Activated T-cell treated with anti-CD3 and anti-CD28 coated beads, Interleukin-2, amount 50 U/mL, for 4 hours (primary cell): Measurements from ENCODE around the gene CEND1. TPM values are rescaled to one million over a fixed set of nuclear protein-coding genes. Genes with fewer than 3 reads are reported as not detected.

Experiments used
- ATAC-seq, 2 donors: fragments of 200-7000 bp; cut with Tn5 transposase; one replicate each; pipeline ENCODE4 v1.10.0; 2021
- DNase-seq: peaks from one replicate; pipeline ENCODE4 v3.0.0-alpha.2; 2020
- H3K27me3 Mint-ChIP-seq: one replicate; pipeline ENCODE4 v1.8.0; 2021; ENCODE audit warnings: low read depth, mixed read lengths
- H3K36me3 Mint-ChIP-seq: one replicate; pipeline ENCODE4 v1.8.0; 2022; ENCODE audit warnings: mixed read lengths; ENCODE audit not compliant: insufficient read depth
- H3K4me1 Mint-ChIP-seq: one replicate; pipeline ENCODE4 v1.8.0; 2021; ENCODE audit warnings: low read depth, mixed read lengths
- H3K4me3 Mint-ChIP-seq: one replicate; pipeline ENCODE4 v1.8.0; 2021; ENCODE audit warnings: mild to moderate bottlenecking, moderate library complexity, mixed read lengths
- H3K9me3 Mint-ChIP-seq: one replicate; pipeline ENCODE4 v1.8.0; 2021; ENCODE audit warnings: mixed read lengths
- total RNA-seq, 3 donors: library from RNA; stranded (reverse); gene quantifications; one replicate each; pipeline ENCODE4 v1.2.1, GENCODE V29; 2021

CEND1 gene
- total RNA-seq, 3 donors from 2014 or later: 1.6 to 1.8 (median 1.7) TPM

- DNase-seq (no peak), ATAC-seq (no peak)
- Mint-ChIP-seq H3K4me3 (no peak overlapping the region), H3K4me1 (peaks cover 15% of the 10 kb centered on the region), H3K27me3 (peaks cover 18% of the 10 kb centered on the region), H3K9me3 (no peaks in the 10 kb centered on the region), H3K36me3 (peaks cover 9% of the 10 kb centered on the region)
These were observed 33.8 kb upstream of the CEND1 start for GRCh38 chr11:823441-824291.

GRCh38 chr11:821512-822371 is 31.9 kb upstream of the CEND1 start:
- Mint-ChIP-seq H3K4me3 (peak overlapping the region; percentile 84), H3K9me3 (no peaks in the 10 kb centered on the region), H3K36me3 (peaks cover 9% of the 10 kb centered on the region), H3K27me3 (peaks cover 6% of the 10 kb centered on the region), H3K4me1 (peaks cover 13% of the 10 kb centered on the region)
- no peak for DNase-seq
- ATAC-seq: no peak

GRCh38 chr11:820655-821511 is 31.0 kb upstream of the CEND1 start:
- ATAC-seq (no peak), DNase-seq (no peak)
- Mint-ChIP-seq H3K9me3 (no peaks in the 10 kb centered on the region), H3K36me3 (peaks cover 9% of the 10 kb centered on the region), H3K4me1 (peaks cover 9% of the 10 kb centered on the region), H3K4me3 (peak overlapping the region; percentile 84), H3K27me3 (peaks cover 4% of the 10 kb centered on the region)

GRCh38 chr11:819943-820649 is 30.2 kb upstream of the CEND1 start:
- H3K4me3 Mint-ChIP-seq: peak overlapping the region; percentile 84
- peaks cover 6% of the 10 kb centered on the region for H3K36me3 Mint-ChIP-seq
- peaks cover 9% of the 10 kb centered on the region for H3K4me1 Mint-ChIP-seq
- H3K9me3 Mint-ChIP-seq: no peaks in the 10 kb centered on the region
- peaks cover under 1% of the 10 kb centered on the region for H3K27me3 Mint-ChIP-seq
- DNase-seq: peak; percentile 89
- ATAC-seq: peak; percentile 82 to 83

- peaks cover 9% of the 10 kb centered on the region for H3K4me1 Mint-ChIP-seq
- ATAC-seq (peak; percentile 78 to 81), DNase-seq (peak; percentile 92)
- peaks cover 3% of the 10 kb centered on the region for H3K36me3 Mint-ChIP-seq
- H3K27me3 Mint-ChIP-seq: no peaks in the 10 kb centered on the region
- H3K4me3 Mint-ChIP-seq: peak overlapping the region; percentile 84
- no peaks in the 10 kb centered on the region for H3K9me3 Mint-ChIP-seq
These were observed 29.4 kb upstream of the CEND1 start for GRCh38 chr11:819129-819931.

GRCh38 chr11:818396-819128 is 28.7 kb upstream of the CEND1 start, which contains the start of gene PNPLA2:
PNPLA2 (plus strand) TSS chr11:818914; CDS start chr11:819719, 805 bp downstream.
- DNase-seq (no peak), ATAC-seq (no peak)
- H3K4me1 Mint-ChIP-seq: peaks cover 9% of the 10 kb centered on the region
- peak within 1 kb of the TSS; percentile 84 for H3K4me3 Mint-ChIP-seq
- H3K36me3 Mint-ChIP-seq: peaks cover 5% of the 10 kb centered on the region
- H3K27me3 Mint-ChIP-seq: no peaks in the 10 kb centered on the region
- no peaks in the 10 kb centered on the region for H3K9me3 Mint-ChIP-seq

GRCh38 chr11:816433-816779 is 26.5 kb upstream of the CEND1 start:
- Mint-ChIP-seq H3K27me3 (no peaks in the 10 kb centered on the region), H3K4me3 (no peak overlapping the region), H3K36me3 (peaks cover 17% of the 10 kb centered on the region)

GRCh38 chr11:815675-816432 is 26.0 kb upstream of the CEND1 start:
- peaks cover 21% of the 10 kb centered on the region for H3K4me1 Mint-ChIP-seq
- H3K4me3 Mint-ChIP-seq: no peak overlapping the region
- H3K36me3 Mint-ChIP-seq: peaks cover 22% of the 10 kb centered on the region

More at GRCh38 chr11:816433-816779, 26.5 kb upstream of the CEND1 start:
- Mint-ChIP-seq H3K9me3 (no peaks in the 10 kb centered on the region), H3K4me1 (peaks cover 19% of the 10 kb centered on the region)
- DNase-seq (no peak), ATAC-seq (no peak)

GRCh38 chr11:813456-814096 is 23.7 kb upstream of the CEND1 start:
- Mint-ChIP-seq H3K27me3 (no peaks in the 10 kb centered on the region), H3K4me1 (peaks cover 20% of the 10 kb centered on the region), H3K4me3 (no peak overlapping the region), H3K9me3 (no peaks in the 10 kb centered on the region), H3K36me3 (peaks cover 29% of the 10 kb centered on the region)
- no peak for ATAC-seq
- no peak for DNase-seq

More at GRCh38 chr11:815675-816432, 26.0 kb upstream of the CEND1 start:
- H3K27me3 Mint-ChIP-seq: no peaks in the 10 kb centered on the region
- ATAC-seq (no peak), DNase-seq (no peak)
- H3K9me3 Mint-ChIP-seq: no peaks in the 10 kb centered on the region

- peaks cover 23% of the 10 kb centered on the region for H3K4me1 Mint-ChIP-seq
- H3K4me3 Mint-ChIP-seq: peak overlapping the region; percentile 92
- no peaks in the 10 kb centered on the region for H3K27me3 Mint-ChIP-seq
- H3K36me3 Mint-ChIP-seq: peaks cover 29% of the 10 kb centered on the region
- no peak for DNase-seq
- no peaks in the 10 kb centered on the region for H3K9me3 Mint-ChIP-seq
- no peak for ATAC-seq
These were observed 23.2 kb upstream of the CEND1 start for GRCh38 chr11:813072-813455.

GRCh38 chr11:812390-812789 is 22.5 kb upstream of the CEND1 start:
- no peaks in the 10 kb centered on the region for H3K27me3 Mint-ChIP-seq
- peaks cover 27% of the 10 kb centered on the region for H3K4me1 Mint-ChIP-seq
- peaks cover 29% of the 10 kb centered on the region for H3K36me3 Mint-ChIP-seq
- DNase-seq (no peak), ATAC-seq (no peak)
- no peaks in the 10 kb centered on the region for H3K9me3 Mint-ChIP-seq
- H3K4me3 Mint-ChIP-seq: peak overlapping the region; percentile 92
